Hepatocyte (in vitro differentiated cells): ENCODE results near the gene MAGI3.

Experiments
- CTCF ChIP-seq: fragments of 200-600 bp; sonication (generic); IDR thresholded peaks from 2 replicates; pipeline ENCODE4 v1.5.1; 2016; ENCODE audit warnings: antibody characterized with exemption, mild to moderate bottlenecking; ENCODE audit not compliant: poor library complexity
- EZH2phosphoT487 ChIP-seq: fragments of 200-600 bp; sonication (generic); IDR thresholded peaks from one replicate; pipeline ENCODE4 v1.6.1; 2018; ENCODE audit warnings: antibody characterized with exemption, mild to moderate bottlenecking, low read depth, moderate library complexity; ENCODE audit not compliant: unreplicated experiment, severe bottlenecking

GRCh38 chr1:113565621-113566020 is 175.3 kb downstream of the MAGI3 start:
- TF ChIP-seq CTCF (no peak), EZH2phosphoT487 (no peak)
